ENCODE measurements around the gene SH3BGRL2. TPM values are rescaled to one million over a fixed set of nuclear protein-coding genes. Genes with fewer than 3 reads are reported as not detected.

Gene SH3BGRL2
- total RNA-seq, 2 experiments from 2014 or later: 0.25 TPM; not detected in 1

GRCh38 chr6:79599725-79600259 is 31.3 kb upstream of the SH3BGRL2 start:
- ChIA-PET POLR2A (no interaction called here), CTCF (ENCODE audit: unreplicated experiment) (no interaction called here)
- Histone ChIP-seq H3K4me2 (ENCODE audit: low read length) (no peak overlapping the region), H3K27ac (ENCODE audit: low read depth, low read length, poor library complexity, severe bottlenecking) (no peak overlapping the region), H4K20me1 (ENCODE audit: insufficient read depth, low read length) (no peaks in the 10 kb centered on the region), H3K9me3 (ENCODE audit: low read length) (no peaks in the 10 kb centered on the region), H2AFZ (ENCODE audit: low read length) (no peak overlapping the region), H3K4me1 (ENCODE audit: insufficient read depth, low read length, poor library complexity, severe bottlenecking) (no peaks in the 10 kb centered on the region), H3K79me2 (ENCODE audit: insufficient read depth, low read depth, low read length) (no peaks in the 10 kb centered on the region), H3K4me3 (ENCODE audit: low read depth, low read length, poor library complexity, severe bottlenecking) (no peak overlapping the region), H3K36me3 (ENCODE audit: insufficient read depth, low read length) (no peaks in the 10 kb centered on the region), H3K9me2 (ENCODE audit: insufficient read depth, low read length) (no peaks in the 10 kb centered on the region)
- intact Hi-C loops (cut with micrococcal nuclease; ENCODE audit: unreplicated experiment): no loop called here
- TF ChIP-seq CTCF (conservative IDR thresholded peaks at IDR 0.05; ENCODE audit: low read length) (no peak), EZH2phosphoT487 (IDR thresholded peaks at IDR 0.05; ENCODE audit: borderline replicate concordance, low read depth, low read length) (no peak)
- DNase-seq (ENCODE audit: low spot score): no peak
- BruUV-seq (replicated peaks): no TSS peak

GRCh38 chr6:79600313-79600712 is 30.8 kb upstream of the SH3BGRL2 start:
- no TSS peak for BruUV-seq (replicated peaks)
- ChIA-PET CTCF (ENCODE audit: unreplicated experiment) (no interaction called here), POLR2A (no interaction called here)
- H3K27ac ChIP-seq (ENCODE audit: low read depth, low read length, poor library complexity, severe bottlenecking): no peak overlapping the region
- H3K79me2 ChIP-seq (ENCODE audit: insufficient read depth, low read depth, low read length): no peaks in the 10 kb centered on the region
- H4K20me1 ChIP-seq (ENCODE audit: insufficient read depth, low read length): no peaks in the 10 kb centered on the region
- intact Hi-C loops (cut with micrococcal nuclease; ENCODE audit: unreplicated experiment): no loop called here
- H3K4me3 ChIP-seq (ENCODE audit: low read depth, low read length, poor library complexity, severe bottlenecking): no peak overlapping the region
- H3K4me2 ChIP-seq (ENCODE audit: low read length): no peak overlapping the region
- H2AFZ ChIP-seq (ENCODE audit: low read length): no peak overlapping the region
- no peaks in the 10 kb centered on the region for H3K4me1 ChIP-seq (ENCODE audit: insufficient read depth, low read length, poor library complexity, severe bottlenecking)
- H3K9me2 ChIP-seq (ENCODE audit: insufficient read depth, low read length): no peaks in the 10 kb centered on the region
- no peaks in the 10 kb centered on the region for H3K9me3 ChIP-seq (ENCODE audit: low read length)
- no peak for DNase-seq (ENCODE audit: low spot score)
- no peaks in the 10 kb centered on the region for H3K36me3 ChIP-seq (ENCODE audit: insufficient read depth, low read length)
- TF ChIP-seq EZH2phosphoT487 (IDR thresholded peaks at IDR 0.05; ENCODE audit: borderline replicate concordance, low read depth, low read length) (no peak), CTCF (conservative IDR thresholded peaks at IDR 0.05; ENCODE audit: low read length) (no peak)

GRCh38 chr6:79600812-79601609 is 30.1 kb upstream of the SH3BGRL2 start:
- H2AFZ ChIP-seq (ENCODE audit: low read length): no peak overlapping the region
- ChIA-PET CTCF (ENCODE audit: unreplicated experiment) (no interaction called here), POLR2A (no interaction called here)
- DNase-seq (ENCODE audit: low spot score): no peak
- no peaks in the 10 kb centered on the region for H3K4me1 ChIP-seq (ENCODE audit: insufficient read depth, low read length, poor library complexity, severe bottlenecking)
- TF ChIP-seq EZH2phosphoT487 (IDR thresholded peaks at IDR 0.05; ENCODE audit: borderline replicate concordance, low read depth, low read length) (no peak), CTCF (conservative IDR thresholded peaks at IDR 0.05; ENCODE audit: low read length) (no peak)
- BruUV-seq (replicated peaks): no TSS peak
- no peaks in the 10 kb centered on the region for H4K20me1 ChIP-seq (ENCODE audit: insufficient read depth, low read length)
- H3K4me3 ChIP-seq (ENCODE audit: low read depth, low read length, poor library complexity, severe bottlenecking): no peak overlapping the region
- H3K4me2 ChIP-seq (ENCODE audit: low read length): no peak overlapping the region
- intact Hi-C loops (cut with micrococcal nuclease; ENCODE audit: unreplicated experiment): no loop called here
- H3K27ac ChIP-seq (ENCODE audit: low read depth, low read length, poor library complexity, severe bottlenecking): no peak overlapping the region
- H3K79me2 ChIP-seq (ENCODE audit: insufficient read depth, low read depth, low read length): no peaks in the 10 kb centered on the region
- no peaks in the 10 kb centered on the region for H3K9me3 ChIP-seq (ENCODE audit: low read length)
- no peaks in the 10 kb centered on the region for H3K36me3 ChIP-seq (ENCODE audit: insufficient read depth, low read length)
- no peaks in the 10 kb centered on the region for H3K9me2 ChIP-seq (ENCODE audit: insufficient read depth, low read length)

All from OCI-LY7 (cell line).